AML-193 (cell line): Measurements from ENCODE around the gene TMEM245.
A peak's percentile ranks its signal among the peaks of the same experiment; 100 is the strongest.

ENCODE experiments used
- DNase-seq, 2 experiments: peaks; one replicate each; lab custom pipeline; 2025; lab: John Stamatoyannopoulos, UW

Gene TMEM245

GRCh38 chr9:109119439-109120203 is at the start of gene TMEM245:
Gene TMEM245 (minus strand): TSS chr9:109119947. CDS start chr9:109119913, 34 bp downstream.
- DNase-seq: peak; percentile 95 to 96

GRCh38 chr9:109168170-109168569 is 48.4 kb upstream of the TMEM245 start:
- no peak for DNase-seq

- no peak for DNase-seq
These were observed 48.0 kb upstream of the TMEM245 start for GRCh38 chr9:109167716-109168115.

- DNase-seq: no peak
These were observed 47.2 kb upstream of the TMEM245 start, which contains the start of gene FRRS1L for GRCh38 chr9:109166771-109167601. Gene FRRS1L (minus strand): TSS chr9:109167249. CDS start chr9:109167138, 111 bp downstream.

GRCh38 chr9:109166171-109166770 is 46.5 kb upstream of the TMEM245 start:
- no peak for DNase-seq

GRCh38 chr9:109164042-109164441 is 44.3 kb upstream of the TMEM245 start:
- DNase-seq: no peak

- DNase-seq: no peak
These were observed 43.4 kb upstream of the TMEM245 start for GRCh38 chr9:109163194-109163593.

- DNase-seq: no peak
These were observed 42.9 kb upstream of the TMEM245 start for GRCh38 chr9:109162677-109163076.

GRCh38 chr9:109161471-109161870 is 41.7 kb upstream of the TMEM245 start:
- no peak for DNase-seq

GRCh38 chr9:109159583-109159982 is 39.8 kb upstream of the TMEM245 start:
- DNase-seq: no peak

- no peak for DNase-seq
These were observed 38.9 kb upstream of the TMEM245 start for GRCh38 chr9:109158651-109159050.

GRCh38 chr9:109156708-109157107 is 37.0 kb upstream of the TMEM245 start:
- no peak for DNase-seq

GRCh38 chr9:109150925-109151545 is 31.3 kb upstream of the TMEM245 start:
- no peak for DNase-seq

GRCh38 chr9:109149722-109150121 is 30.0 kb upstream of the TMEM245 start:
- DNase-seq: no peak

- no peak for DNase-seq
These were observed 29.3 kb upstream of the TMEM245 start for GRCh38 chr9:109149089-109149488.

- DNase-seq: no peak
These were observed 25.3 kb upstream of the TMEM245 start for GRCh38 chr9:109145051-109145450.

- peak; percentile 45 to 62 for DNase-seq
These were observed 24.3 kb upstream of the TMEM245 start for GRCh38 chr9:109143881-109144562.

- no peak for DNase-seq
These were observed 21.6 kb upstream of the TMEM245 start for GRCh38 chr9:109141375-109141774.

GRCh38 chr9:109139851-109140250 is 20.1 kb upstream of the TMEM245 start:
- no peak for DNase-seq

GRCh38 chr9:109138421-109138820 is 18.7 kb upstream of the TMEM245 start:
- DNase-seq: no peak

GRCh38 chr9:109134167-109134578 is 14.4 kb upstream of the TMEM245 start:
- no peak for DNase-seq

- DNase-seq: no peak
These were observed 13.8 kb upstream of the TMEM245 start for GRCh38 chr9:109133533-109133932.
